Smooth muscle cell (in vitro differentiated cells): ENCODE measurements around the gene MRPL10. TPM values are rescaled to one million over a fixed set of nuclear protein-coding genes. Genes with fewer than 3 reads are reported as not detected.

Experiments used
- DNase-seq: peaks from one replicate; lab custom pipeline; 2025; ENCODE audit not compliant: unreplicated experiment; lab: John Stamatoyannopoulos, UW
- H2AFZ ChIP-seq: fragments of 200-600 bp; sonication (generic); 2 replicates; pipeline ENCODE4 v1.6.0; 2016; ENCODE audit warnings: antibody characterized with exemption, low read depth, mild to moderate bottlenecking
- H3F3A ChIP-seq: fragments of 200-600 bp; sonication (generic); 2 replicates; pipeline ENCODE4 v1.6.0; 2017; ENCODE audit warnings: antibody characterized with exemption, low read depth
- H3K27ac ChIP-seq: fragments of 200-600 bp; sonication (generic); 2 replicates; pipeline ENCODE4 v1.5.1; 2016; ENCODE audit warnings: low read depth, mild to moderate bottlenecking
- H3K27me3 ChIP-seq: fragments of 200-600 bp; sonication (generic); 2 replicates; pipeline ENCODE4 v1.6.1; 2016; ENCODE audit warnings: low read depth, mild to moderate bottlenecking
- H3K36me3 ChIP-seq: fragments of 200-600 bp; sonication (generic); 2 replicates; pipeline ENCODE4 v1.5.1; 2016; ENCODE audit warnings: low read depth
- H3K4me1 ChIP-seq: fragments of 200-600 bp; sonication (generic); 2 replicates; pipeline ENCODE4 v1.5.1; 2016; ENCODE audit warnings: low read depth
- H3K4me2 ChIP-seq: fragments of 200-600 bp; sonication (generic); 2 replicates; pipeline ENCODE4 v1.6.0; 2016; ENCODE audit warnings: mild to moderate bottlenecking
- H3K4me3 ChIP-seq: fragments of 200-600 bp; sonication (generic); 2 replicates; pipeline ENCODE4 v1.5.1; 2016; ENCODE audit warnings: mild to moderate bottlenecking
- H3K79me2 ChIP-seq: fragments of 200-600 bp; sonication (generic); 2 replicates; pipeline ENCODE4 v1.6.0; 2016; ENCODE audit warnings: low read depth, mild to moderate bottlenecking
- H3K9ac ChIP-seq: fragments of 200-600 bp; sonication (generic); 2 replicates; pipeline ENCODE4 v1.6.0; 2016; ENCODE audit warnings: low read depth
- H3K9me3 ChIP-seq: fragments of 200-600 bp; sonication (generic); replicated peaks from 2 replicates; pipeline ENCODE4 v1.5.1; 2016; ENCODE audit warnings: low read depth
- H4K20me1 ChIP-seq: fragments of 200-600 bp; sonication (generic); 2 replicates; pipeline ENCODE4 v1.6.0; 2016; ENCODE audit warnings: low read depth
- CTCF ChIP-seq: fragments of 200-600 bp; sonication (generic); IDR thresholded peaks from 2 replicates; pipeline ENCODE4 v1.5.1; 2017; ENCODE audit warnings: borderline replicate concordance, mild to moderate bottlenecking, antibody characterized with exemption; ENCODE audit not compliant: insufficient read depth, poor library complexity, severe bottlenecking
- WGBS: methylation state at CpG from one replicate; pipeline ENCODE4 v1.1.7; 2016; ENCODE audit warnings: low lambda C conversion rate; 5-methylcytosine and 5-hydroxymethylcytosine counted together
- polyA plus RNA-seq: library from polyadenylated mRNA; unstranded; fragments of >200 nt; fragmentation: Nextera tagmentation; extraction: Ambion mirVana; gene quantifications from 2 replicates; pipeline ENCODE4 v1.2.1, GENCODE V29; 2016
- total RNA-seq: library from RNA; depleted of rRNA; stranded (reverse); fragments of >200 nt; gene quantifications from 2 replicates; pipeline ENCODE4 v1.2.3, GENCODE V29; 2014

Gene MRPL10
- total and polyA plus RNA-seq, 2 experiments from 2014 or later = 24.0 to 36.6 TPM

DNA sequence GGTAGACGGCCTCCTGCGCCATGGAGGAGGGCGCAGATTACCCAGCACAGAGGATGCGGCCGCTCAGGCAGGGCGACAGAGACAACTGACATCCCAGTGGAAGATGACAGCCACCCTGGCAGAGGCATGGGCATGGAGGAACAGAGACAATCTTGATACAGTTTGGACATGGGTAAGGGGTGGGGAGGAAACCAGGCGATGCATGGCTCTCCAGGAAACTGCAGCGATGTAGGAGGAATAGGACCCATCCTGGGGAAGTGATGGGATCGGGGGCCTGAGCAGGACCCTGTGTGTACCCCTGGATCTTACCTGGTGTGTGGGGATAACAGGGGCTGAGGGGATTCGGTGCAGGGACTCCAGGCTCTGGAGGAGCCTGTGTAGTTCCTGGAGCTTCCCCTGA, 14.4 kb downstream of the MRPL10 start:
- H2AFZ ChIP-seq = no peak overlapping the region
- H3K9me3 ChIP-seq = no peaks in the 10 kb centered on the region
- H3K79me2 ChIP-seq = no peaks in the 10 kb centered on the region
- no peaks in the 10 kb centered on the region for H3F3A ChIP-seq
- H4K20me1 ChIP-seq = no peaks in the 10 kb centered on the region
- H3K27me3 ChIP-seq = no peaks in the 10 kb centered on the region
- 98% methylated on average over 10 of the region's 10 CpGs for WGBS
- no peak overlapping the region for H3K4me3 ChIP-seq
- no peak overlapping the region for H3K27ac ChIP-seq
- DNase-seq = no peak
- no peak overlapping the region for H3K4me2 ChIP-seq
- H3K36me3 ChIP-seq = no peaks in the 10 kb centered on the region
- no peak overlapping the region for H3K9ac ChIP-seq
- no peak for TF ChIP-seq CTCF
- peaks cover 7% of the 10 kb centered on the region for H3K4me1 ChIP-seq

GRCh38 chr17:47816111-47816735, 15.1 kb downstream of the MRPL10 start:
- no peaks in the 10 kb centered on the region for H3K9me3 ChIP-seq
- no peaks in the 10 kb centered on the region for H3K36me3 ChIP-seq
- 97% methylated on average over 21 of the region's 21 CpGs for WGBS
- H3K27me3 ChIP-seq = no peaks in the 10 kb centered on the region
- peaks cover 6% of the 10 kb centered on the region for H3K4me1 ChIP-seq
- no peak overlapping the region for H3K9ac ChIP-seq
- H3K79me2 ChIP-seq = no peaks in the 10 kb centered on the region
- H4K20me1 ChIP-seq = no peaks in the 10 kb centered on the region
- no peak for DNase-seq
- H3F3A ChIP-seq = no peaks in the 10 kb centered on the region
- no peak overlapping the region for H3K27ac ChIP-seq
- no peak overlapping the region for H2AFZ ChIP-seq
- H3K4me3 ChIP-seq = no peak overlapping the region
- no peak overlapping the region for H3K4me2 ChIP-seq
- TF ChIP-seq CTCF = no peak

GRCh38 chr17:47815106-47815918, 16.0 kb downstream of the MRPL10 start:
- no peaks in the 10 kb centered on the region for H3K79me2 ChIP-seq
- no peak overlapping the region for H3K9ac ChIP-seq
- H3K9me3 ChIP-seq = no peaks in the 10 kb centered on the region
- no peak for TF ChIP-seq CTCF
- no peak overlapping the region for H2AFZ ChIP-seq
- no peaks in the 10 kb centered on the region for H3K36me3 ChIP-seq
- peaks cover 4% of the 10 kb centered on the region for H3K4me1 ChIP-seq
- no peak overlapping the region for H3K4me3 ChIP-seq
- peaks cover 8% of the 10 kb centered on the region for H4K20me1 ChIP-seq
- 97% methylated on average over 21 of the region's 21 CpGs for WGBS
- peaks cover 4% of the 10 kb centered on the region for H3F3A ChIP-seq
- no peak overlapping the region for H3K4me2 ChIP-seq
- H3K27me3 ChIP-seq = no peaks in the 10 kb centered on the region
- no peak for DNase-seq
- H3K27ac ChIP-seq = no peak overlapping the region
